Panc1 (cell line): ENCODE results near the gene ZNF354C. TPM values are rescaled to one million over a fixed set of nuclear protein-coding genes. Genes with fewer than 3 reads are reported as not detected.

Experiments used
- ATAC-seq: fragments of 200-7000 bp; cut with Tn5 transposase; 2 replicates; pipeline ENCODE4 v1.9.1; 2020; ENCODE audit warnings: mild to moderate bottlenecking, moderate library complexity
- BruUV-seq: library from RNA; stranded (reverse); fragments of 400-500 nt; replicated peaks from 2 replicates; lab custom pipeline; 2021; lab: Mats Ljungman, UMichigan
- CTCF ChIA-PET: fragments of 300-600 bp; sonication (Branson Sonifier 250); formaldehyde crosslinking; loops from one replicate; lab custom pipeline; 2022; ENCODE audit warnings: antibody characterized with exemption; lab: Charles Lee
- POLR2A ChIA-PET: fragments of 300-600 bp; sonication (Branson Sonifier 250); formaldehyde crosslinking; loops from one replicate; lab custom pipeline; 2022; ENCODE audit warnings: antibody characterized with exemption; lab: Charles Lee
- DNase-seq: peaks from one replicate; pipeline ENCODE4 v3.0.0-alpha.2; 2010; ENCODE audit warnings: low read depth, low spot score
- H3K27ac ChIP-seq: 2 replicates; pipeline ENCODE4 v1.5.1; 2011; ENCODE audit warnings: mild to moderate bottlenecking, low read length, inconsistent platforms
- H3K27me3 ChIP-seq: fragments of 200-500 bp; sonication (Bioruptor generic); 2 replicates; pipeline ENCODE4 v1.6.0; 2014; ENCODE audit warnings: low read length, inconsistent platforms; ENCODE audit not compliant: control insufficient read depth, insufficient read depth
- H3K36me3 ChIP-seq: fragments of 200-500 bp; sonication (Bioruptor generic); 2 replicates; pipeline ENCODE4 v1.5.1; 2014; ENCODE audit warnings: inconsistent platforms, mild to moderate bottlenecking, low read length, moderate library complexity; ENCODE audit not compliant: control insufficient read depth, insufficient read depth
- H3K4me1 ChIP-seq: 2 replicates; pipeline ENCODE4 v1.5.1; 2011; ENCODE audit warnings: inconsistent platforms, mild to moderate bottlenecking, low read length, moderate library complexity; ENCODE audit not compliant: control insufficient read depth, insufficient read depth
- H3K4me3 ChIP-seq, 2 experiments: 2 replicates each; pipeline ENCODE4 v1.5.1; 2011 to 2012; ENCODE audit warnings: low read depth in 2 of 2, low read length in 2 of 2, mild to moderate bottlenecking in 2 of 2, inconsistent platforms in 1 of 2, moderate library complexity in 1 of 2
- H3K9me3 ChIP-seq: fragments of 200-500 bp; sonication (Bioruptor generic); 2 replicates; pipeline ENCODE4 v1.5.1; 2014; ENCODE audit warnings: low read depth, mild to moderate bottlenecking, inconsistent platforms, low read length, moderate library complexity; ENCODE audit not compliant: control insufficient read depth, insufficient read depth
- POLR2AphosphoS5 ChIP-seq: IDR thresholded peaks from 2 replicates; pipeline ENCODE4 v1.6.1; 2012; ENCODE audit warnings: mild to moderate bottlenecking, low read depth, low read length, moderate library complexity
- REST ChIP-seq, 2 experiments: IDR thresholded peaks; 2 replicates each; pipeline ENCODE4 v1.6.1; 2011 to 2012; ENCODE audit warnings: low read depth in 2 of 2, control low read depth in 1 of 2, low read length in 1 of 2, mild to moderate bottlenecking in 1 of 2, moderate library complexity in 1 of 2; ENCODE audit not compliant: insufficient read depth in 1 of 2
- SIN3A ChIP-seq: IDR thresholded peaks from 2 replicates; pipeline ENCODE4 v1.6.1; 2012; ENCODE audit warnings: low read depth, mild to moderate bottlenecking, low read length, moderate library complexity, borderline replicate concordance; ENCODE audit not compliant: insufficient read depth
- TCF7L2 ChIP-seq: IDR thresholded peaks from 2 replicates; pipeline ENCODE4 v1.6.1; 2011; ENCODE audit warnings: mild to moderate bottlenecking, low read depth, low read length, inconsistent platforms
- in situ Hi-C: cut with HindIII; loops from 2 replicates; pipeline ENCODE4 v1.10.0; 2016; ENCODE audit warnings: low sequenced_read_pairs, low pct_unique_long_range_greater_than_20kb
- intact Hi-C: fragments of 100-400 bp; cut with micrococcal nuclease; formaldehyde crosslinking; loops from one replicate; pipeline ENCODE4 v1.10.0; 2022; ENCODE audit not compliant: unreplicated experiment
- total RNA-seq: library from RNA; stranded (reverse); gene quantifications from one replicate; pipeline ENCODE4 v1.2.1, GENCODE V29; 2021; ENCODE audit not compliant: unreplicated experiment
- TF ChIP-seq, protein P1 (sequence below): fragments of 450-650 bp; IDR thresholded peaks from 2 replicates; pipeline ENCODE4 v1.5.1; 2017; ENCODE audit warnings: mild to moderate bottlenecking

Gene ZNF354C
- total RNA-seq, 1 experiment from 2014 or later: 4.3 TPM

DNA sequence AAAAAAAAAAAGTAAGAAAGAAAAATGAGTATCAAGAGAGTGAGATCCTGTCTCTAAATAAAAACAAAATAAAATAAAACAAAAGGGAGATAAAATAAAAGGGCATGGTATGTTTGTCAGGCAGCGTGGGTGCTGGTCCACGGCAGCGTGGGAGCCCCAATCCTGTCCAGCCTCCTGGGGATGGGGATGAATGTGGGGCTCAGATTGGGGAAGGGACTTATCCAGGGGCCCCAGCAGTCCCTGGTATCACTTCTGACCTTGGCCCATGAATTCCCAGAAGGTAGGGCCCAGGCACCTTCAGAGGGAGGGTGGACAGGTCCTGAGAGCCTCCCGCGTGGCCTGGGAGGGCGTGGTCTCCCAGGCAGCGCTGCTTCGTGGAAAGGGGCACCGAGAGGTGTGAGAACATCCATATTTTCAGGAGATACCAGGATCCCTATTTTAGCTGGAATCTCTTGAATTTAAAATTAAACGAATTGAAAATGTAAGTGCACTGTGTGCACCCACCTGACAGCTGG is 71.2 kb downstream of the ZNF354C start:
- CTCF ChIA-PET: no interaction called here
- POLR2A ChIA-PET: no interaction called here
- H3K27ac ChIP-seq: no peak overlapping the region
- H3K9me3 ChIP-seq: no peaks in the 10 kb centered on the region
- H3K4me1 ChIP-seq: no peaks in the 10 kb centered on the region
- in situ Hi-C loops: no loop called here
- H3K36me3 ChIP-seq: no peaks in the 10 kb centered on the region
- BruUV-seq: no TSS peak
- DNase-seq (no peak), ATAC-seq (no peak)
- intact Hi-C loops: no loop called here
- H3K27me3 ChIP-seq: no peaks in the 10 kb centered on the region
- TF ChIP-seq TCF7L2 (no peak), POLR2AphosphoS5 (no peak), REST (IDR thresholded peaks at IDR 0.05; ENCODE audit: insufficient read depth in 1 of 2, low read depth in 2 of 2, low read length in 1 of 2) (no peak), SIN3A (no peak)
- TF ChIP-seq, protein P1, sequence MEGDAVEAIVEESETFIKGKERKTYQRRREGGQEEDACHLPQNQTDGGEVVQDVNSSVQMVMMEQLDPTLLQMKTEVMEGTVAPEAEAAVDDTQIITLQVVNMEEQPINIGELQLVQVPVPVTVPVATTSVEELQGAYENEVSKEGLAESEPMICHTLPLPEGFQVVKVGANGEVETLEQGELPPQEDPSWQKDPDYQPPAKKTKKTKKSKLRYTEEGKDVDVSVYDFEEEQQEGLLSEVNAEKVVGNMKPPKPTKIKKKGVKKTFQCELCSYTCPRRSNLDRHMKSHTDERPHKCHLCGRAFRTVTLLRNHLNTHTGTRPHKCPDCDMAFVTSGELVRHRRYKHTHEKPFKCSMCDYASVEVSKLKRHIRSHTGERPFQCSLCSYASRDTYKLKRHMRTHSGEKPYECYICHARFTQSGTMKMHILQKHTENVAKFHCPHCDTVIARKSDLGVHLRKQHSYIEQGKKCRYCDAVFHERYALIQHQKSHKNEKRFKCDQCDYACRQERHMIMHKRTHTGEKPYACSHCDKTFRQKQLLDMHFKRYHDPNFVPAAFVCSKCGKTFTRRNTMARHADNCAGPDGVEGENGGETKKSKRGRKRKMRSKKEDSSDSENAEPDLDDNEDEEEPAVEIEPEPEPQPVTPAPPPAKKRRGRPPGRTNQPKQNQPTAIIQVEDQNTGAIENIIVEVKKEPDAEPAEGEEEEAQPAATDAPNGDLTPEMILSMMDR: no peak
- no peak overlapping the region for H3K4me3 ChIP-seq

DNA sequence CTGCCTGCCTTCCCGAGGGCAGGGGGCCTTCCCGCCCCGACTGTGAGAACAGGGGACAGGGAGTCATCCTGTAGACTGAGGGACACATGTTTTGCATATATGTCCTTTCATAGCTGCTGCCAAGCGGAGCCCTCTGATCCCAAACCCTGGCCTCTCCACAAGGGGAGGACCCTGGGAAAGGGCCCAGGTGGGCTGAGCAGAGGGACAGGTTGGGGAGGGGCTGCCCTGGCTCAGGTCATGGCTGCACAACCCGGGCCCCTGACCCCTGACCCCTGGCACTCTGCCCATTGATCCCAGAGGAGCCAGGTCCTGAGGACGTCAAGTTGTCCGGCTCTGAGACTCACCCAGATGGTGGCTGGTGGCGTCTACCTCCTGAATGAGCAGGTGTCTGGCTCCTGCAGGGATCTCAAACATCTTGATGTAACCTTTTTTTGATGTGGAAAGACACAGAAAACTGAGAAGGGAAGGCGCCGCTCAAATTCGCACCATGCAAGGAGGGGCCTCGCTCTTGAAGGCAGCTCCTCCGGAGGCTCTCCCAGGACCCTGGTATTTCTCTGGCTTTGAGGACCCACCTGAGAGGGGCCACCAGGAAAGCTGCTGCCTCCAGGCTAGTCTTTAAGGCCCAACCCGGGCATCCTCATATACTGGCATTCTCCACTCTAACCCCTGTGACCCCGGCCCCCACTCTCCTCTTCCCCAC is 71.9 kb downstream of the ZNF354C start:
- Histone ChIP-seq H3K4me1 (no peaks in the 10 kb centered on the region), H3K4me3 (no peak overlapping the region), H3K27me3 (no peaks in the 10 kb centered on the region), H3K27ac (no peak overlapping the region), H3K9me3 (no peaks in the 10 kb centered on the region), H3K36me3 (no peaks in the 10 kb centered on the region)
- DNase-seq (no peak), ATAC-seq (no peak)
- BruUV-seq: no TSS peak
- intact Hi-C loops: no loop called here
- ChIA-PET POLR2A (no interaction called here), CTCF (no interaction called here)
- TF ChIP-seq POLR2AphosphoS5: no peak
- no peak for TF ChIP-seq SIN3A
- no peak for TF ChIP-seq REST (IDR thresholded peaks at IDR 0.05; ENCODE audit: insufficient read depth in 1 of 2, low read depth in 2 of 2, low read length in 1 of 2)
- no peak for TF ChIP-seq TCF7L2
- TF ChIP-seq, protein P1: no peak
- in situ Hi-C loops: no loop called here
